Memory B cell (primary cell): Measurements from ENCODE around the gene RNF152.
"Not testable (repeated sequence)": the region's sequence is repeated elsewhere in the genome, so short reads cannot be mapped to it uniquely, and the experiment has no call there.

Experiments
- ATAC-seq: fragments of 150-1000 bp; cut with Tn5 transposase; 2 replicates; pipeline ENCODE4 v1.10.0; 2021; ENCODE audit warnings: low read depth, mild to moderate bottlenecking, moderate library complexity
- DNase-seq, 2 donors: peaks; one replicate each; pipeline ENCODE4 v3.0.0; 2022; ENCODE audit warnings: low spot score in 2 of 2
- H3K27ac Mint-ChIP-seq: one replicate; pipeline ENCODE4 v1.8.0; 2022; ENCODE audit warnings: mild to moderate bottlenecking, moderate library complexity, mixed read lengths
- H3K27me3 Mint-ChIP-seq: one replicate; pipeline ENCODE4 v1.8.0; 2022; ENCODE audit warnings: mixed read lengths
- H3K36me3 Mint-ChIP-seq: one replicate; pipeline ENCODE4 v1.8.0; 2022; ENCODE audit warnings: mild to moderate bottlenecking, mixed read lengths
- H3K4me1 Mint-ChIP-seq: one replicate; pipeline ENCODE4 v1.8.0; 2022; ENCODE audit warnings: mixed read lengths
- H3K4me3 Mint-ChIP-seq: one replicate; pipeline ENCODE4 v1.8.0; 2022; ENCODE audit warnings: mild to moderate bottlenecking, moderate library complexity, mixed read lengths
- H3K9me3 Mint-ChIP-seq: one replicate; pipeline ENCODE4 v1.8.0; 2022; ENCODE audit warnings: mixed read lengths

Gene RNF152

GRCh38 chr18:61797696-61798590 lies 94.9 kb downstream of the RNF152 start:
- H3K27me3 Mint-ChIP-seq: peaks cover 6% of the 10 kb centered on the region
- ATAC-seq (no peak), DNase-seq (no peak)
- no peak overlapping the region for H3K4me3 Mint-ChIP-seq
- H3K36me3 Mint-ChIP-seq: no peaks in the 10 kb centered on the region
- peaks cover 1% of the 10 kb centered on the region for H3K9me3 Mint-ChIP-seq
- H3K4me1 Mint-ChIP-seq: no peaks in the 10 kb centered on the region
- no peak overlapping the region for H3K27ac Mint-ChIP-seq

GRCh38 chr18:61791031-61791430 lies 101.8 kb downstream of the RNF152 start:
- DNase-seq: no peak
- H3K9me3 Mint-ChIP-seq: peaks cover 16% of the 10 kb centered on the region
- no peak overlapping the region for H3K27ac Mint-ChIP-seq
- no peak for ATAC-seq
- H3K4me1 Mint-ChIP-seq: no peaks in the 10 kb centered on the region
- H3K4me3 Mint-ChIP-seq: no peak overlapping the region
- no peaks in the 10 kb centered on the region for H3K36me3 Mint-ChIP-seq
- H3K27me3 Mint-ChIP-seq: peaks cover 6% of the 10 kb centered on the region

GRCh38 chr18:61787011-61787670 lies 105.7 kb downstream of the RNF152 start:
- H3K27ac Mint-ChIP-seq, H3K4me3 Mint-ChIP-seq, H3K27me3 Mint-ChIP-seq, H3K4me1 Mint-ChIP-seq, ATAC-seq, H3K36me3 Mint-ChIP-seq, DNase-seq: not testable (repeated sequence)
- peaks cover 14% of the 10 kb centered on the region for H3K9me3 Mint-ChIP-seq

GRCh38 chr18:61785588-61785987 lies 107.2 kb downstream of the RNF152 start:
- no peaks in the 10 kb centered on the region for H3K36me3 Mint-ChIP-seq
- peaks cover 14% of the 10 kb centered on the region for H3K9me3 Mint-ChIP-seq
- DNase-seq: no peak
- no peaks in the 10 kb centered on the region for H3K4me1 Mint-ChIP-seq
- ATAC-seq: no peak
- H3K27ac Mint-ChIP-seq: no peak overlapping the region
- H3K27me3 Mint-ChIP-seq: peaks cover 4% of the 10 kb centered on the region
- no peak overlapping the region for H3K4me3 Mint-ChIP-seq

- Mint-ChIP-seq H3K27ac (no peak overlapping the region), H3K27me3 (peaks cover 4% of the 10 kb centered on the region), H3K4me3 (no peak overlapping the region), H3K9me3 (peaks cover 14% of the 10 kb centered on the region), H3K4me1 (no peaks in the 10 kb centered on the region), H3K36me3 (no peaks in the 10 kb centered on the region)
- DNase-seq: no peak
- ATAC-seq: no peak
Measured at GRCh38 chr18:61784834-61785233, 108.0 kb downstream of the RNF152 start.

- Mint-ChIP-seq H3K36me3 (no peaks in the 10 kb centered on the region), H3K27me3 (peaks cover 4% of the 10 kb centered on the region), H3K4me3 (no peak overlapping the region), H3K27ac (no peak overlapping the region), H3K9me3 (peaks cover 6% of the 10 kb centered on the region), H3K4me1 (no peaks in the 10 kb centered on the region)
- ATAC-seq: no peak
- no peak for DNase-seq
Measured at GRCh38 chr18:61782545-61782944, 110.3 kb downstream of the RNF152 start.

GRCh38 chr18:61776201-61776600 lies 116.6 kb downstream of the RNF152 start:
- not testable (repeated sequence) for H3K9me3 Mint-ChIP-seq, H3K4me3 Mint-ChIP-seq, H3K4me1 Mint-ChIP-seq, H3K36me3 Mint-ChIP-seq, ATAC-seq, H3K27ac Mint-ChIP-seq, H3K27me3 Mint-ChIP-seq, DNase-seq

- Mint-ChIP-seq H3K27me3 (no peaks in the 10 kb centered on the region), H3K4me1 (no peaks in the 10 kb centered on the region), H3K4me3 (no peak overlapping the region), H3K36me3 (no peaks in the 10 kb centered on the region), H3K27ac (no peak overlapping the region), H3K9me3 (peaks cover 1% of the 10 kb centered on the region)
- DNase-seq (no peak), ATAC-seq (no peak)
Measured at GRCh38 chr18:61774846-61775245, 118.0 kb downstream of the RNF152 start.

- ATAC-seq: no peak
- H3K4me3 Mint-ChIP-seq: no peak overlapping the region
Measured at GRCh38 chr18:61772293-61772848, 120.4 kb downstream of the RNF152 start.

GRCh38 chr18:61771861-61772260 lies 120.9 kb downstream of the RNF152 start:
- H3K4me1 Mint-ChIP-seq: no peaks in the 10 kb centered on the region
- DNase-seq (no peak), ATAC-seq (no peak)
- H3K36me3 Mint-ChIP-seq: no peaks in the 10 kb centered on the region
- H3K27me3 Mint-ChIP-seq: no peaks in the 10 kb centered on the region
- H3K27ac Mint-ChIP-seq: no peak overlapping the region
- no peak overlapping the region for H3K4me3 Mint-ChIP-seq
- H3K9me3 Mint-ChIP-seq: peaks cover 1% of the 10 kb centered on the region

More at GRCh38 chr18:61772293-61772848, 120.4 kb downstream of the RNF152 start:
- Mint-ChIP-seq H3K27ac (no peak overlapping the region), H3K9me3 (peaks cover 1% of the 10 kb centered on the region), H3K36me3 (no peaks in the 10 kb centered on the region), H3K27me3 (no peaks in the 10 kb centered on the region), H3K4me1 (no peaks in the 10 kb centered on the region)
- DNase-seq: no peak

GRCh38 chr18:61770279-61770678 lies 122.5 kb downstream of the RNF152 start:
- H3K4me3 Mint-ChIP-seq: no peak overlapping the region
- ATAC-seq: no peak
- no peaks in the 10 kb centered on the region for H3K27me3 Mint-ChIP-seq
- H3K9me3 Mint-ChIP-seq: no peaks in the 10 kb centered on the region
- no peak for DNase-seq
- H3K36me3 Mint-ChIP-seq: no peaks in the 10 kb centered on the region
- H3K4me1 Mint-ChIP-seq: no peaks in the 10 kb centered on the region
- no peak overlapping the region for H3K27ac Mint-ChIP-seq

- H3K27ac Mint-ChIP-seq: no peak overlapping the region
- ATAC-seq (no peak), DNase-seq (no peak)
- no peaks in the 10 kb centered on the region for H3K4me1 Mint-ChIP-seq
- no peak overlapping the region for H3K4me3 Mint-ChIP-seq
- no peaks in the 10 kb centered on the region for H3K9me3 Mint-ChIP-seq
- H3K27me3 Mint-ChIP-seq: no peaks in the 10 kb centered on the region
- H3K36me3 Mint-ChIP-seq: no peaks in the 10 kb centered on the region
Measured at GRCh38 chr18:61766266-61766884, 126.4 kb downstream of the RNF152 start.

GRCh38 chr18:61765097-61765496 lies 127.7 kb downstream of the RNF152 start:
- no peak overlapping the region for H3K4me3 Mint-ChIP-seq
- ATAC-seq (no peak), DNase-seq (no peak)
- no peaks in the 10 kb centered on the region for H3K4me1 Mint-ChIP-seq
- H3K9me3 Mint-ChIP-seq: peaks cover 3% of the 10 kb centered on the region
- peaks cover 2% of the 10 kb centered on the region for H3K27me3 Mint-ChIP-seq
- H3K27ac Mint-ChIP-seq: no peak overlapping the region
- no peaks in the 10 kb centered on the region for H3K36me3 Mint-ChIP-seq

GRCh38 chr18:61764381-61764780 lies 128.4 kb downstream of the RNF152 start:
- H3K9me3 Mint-ChIP-seq: peaks cover 3% of the 10 kb centered on the region
- no peaks in the 10 kb centered on the region for H3K4me1 Mint-ChIP-seq
- DNase-seq: no peak
- no peak overlapping the region for H3K4me3 Mint-ChIP-seq
- no peak overlapping the region for H3K27ac Mint-ChIP-seq
- no peaks in the 10 kb centered on the region for H3K36me3 Mint-ChIP-seq
- no peak for ATAC-seq
- H3K27me3 Mint-ChIP-seq: peaks cover 2% of the 10 kb centered on the region
